Progenitor cell of endocrine pancreas (in vitro differentiated cells): ENCODE results near the gene SPEG. TPM values are rescaled to one million over a fixed set of nuclear protein-coding genes. Genes with fewer than 3 reads are reported as not detected.

ENCODE experiments used
- DNase-seq: peaks from one replicate; pipeline ENCODE4 v3.0.0; 2021; ENCODE audit warnings: low spot score; ENCODE audit not compliant: unreplicated experiment
- H3K27ac Mint-ChIP-seq: 2 replicates; pipeline ENCODE4 v1.8.0; 2021; ENCODE audit warnings: mild to moderate bottlenecking, moderate library complexity, mixed read lengths
- H3K27me3 Mint-ChIP-seq: 2 replicates; pipeline ENCODE4 v1.8.0; 2021; ENCODE audit warnings: mixed read lengths
- H3K36me3 Mint-ChIP-seq: 2 replicates; pipeline ENCODE4 v1.8.0; 2022; ENCODE audit warnings: mixed read lengths; ENCODE audit not compliant: insufficient read depth
- H3K4me1 Mint-ChIP-seq: 2 replicates; pipeline ENCODE4 v1.8.0; 2021; ENCODE audit warnings: low read depth, mixed read lengths
- H3K4me3 Mint-ChIP-seq: 2 replicates; pipeline ENCODE4 v1.8.0; 2021; ENCODE audit warnings: low read depth, mild to moderate bottlenecking, moderate library complexity, mixed read lengths
- H3K9me3 Mint-ChIP-seq: 2 replicates; pipeline ENCODE4 v1.8.0; 2021; ENCODE audit warnings: low read depth, mixed read lengths
- CTCF ChIP-seq: fragments of 200-600 bp; sonication (generic); IDR thresholded peaks from one replicate; pipeline ENCODE4 v1.5.0; 2021; ENCODE audit warnings: antibody characterized with exemption, mild to moderate bottlenecking; ENCODE audit not compliant: unreplicated experiment
- total RNA-seq: library from RNA; stranded (reverse); gene quantifications from 2 replicates; pipeline ENCODE4 v1.2.1, GENCODE V29; 2021

Gene SPEG
- total RNA-seq, 1 donor from 2014 or later, result 15.1 TPM

DNA sequence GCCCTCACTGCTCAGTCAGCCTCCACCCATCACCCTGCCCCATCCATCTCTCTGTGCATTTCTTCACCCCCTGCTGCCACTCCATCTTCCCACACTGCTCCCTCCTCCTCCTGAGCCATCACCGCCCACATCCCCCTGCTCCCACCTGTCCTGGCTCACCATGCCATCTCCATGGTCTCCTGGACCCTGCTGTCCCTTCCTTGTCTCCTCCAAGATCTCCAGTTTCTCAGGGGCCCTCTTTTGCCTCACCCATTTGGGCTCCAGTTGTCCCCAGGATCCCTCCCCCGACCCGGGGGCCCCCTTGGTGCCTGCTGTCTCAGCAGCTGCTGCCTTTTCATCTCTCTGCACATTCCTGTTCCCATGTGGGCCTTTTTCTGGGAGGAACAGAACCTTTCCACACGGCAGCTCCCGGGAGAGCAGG is 10.6 kb downstream of the SPEG start:
- Mint-ChIP-seq H3K36me3 (peaks cover 1% of the 10 kb centered on the region), H3K4me3 (no peak overlapping the region), H3K27ac (no peak overlapping the region), H3K4me1 (peaks cover 10% of the 10 kb centered on the region), H3K9me3 (no peaks in the 10 kb centered on the region), H3K27me3 (peaks cover 67% of the 10 kb centered on the region)
- no peak for TF ChIP-seq CTCF
- no peak for DNase-seq

DNA sequence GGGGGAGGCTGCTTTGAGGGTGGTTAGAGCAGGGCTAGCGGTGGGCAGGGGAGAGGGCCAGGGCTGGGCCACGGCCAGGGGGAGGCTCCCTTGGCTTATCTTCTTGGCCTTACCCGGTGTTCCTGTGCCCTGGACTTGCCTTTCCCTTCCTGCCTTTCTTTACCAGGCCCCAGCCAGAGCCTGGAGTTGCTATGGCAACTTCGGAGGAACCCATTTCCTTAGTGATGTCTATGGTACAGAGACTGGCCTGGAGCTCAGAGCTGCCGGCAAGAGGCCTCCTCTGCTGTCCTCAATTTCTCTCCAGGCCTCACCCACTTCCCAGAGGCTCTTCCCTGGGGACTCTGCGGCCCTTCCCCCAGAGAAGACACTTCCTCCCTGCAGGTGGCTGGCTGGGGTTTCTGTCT is 11.5 kb downstream of the SPEG start:
- no peak overlapping the region for H3K4me3 Mint-ChIP-seq
- no peak for DNase-seq
- no peaks in the 10 kb centered on the region for H3K9me3 Mint-ChIP-seq
- peaks cover 7% of the 10 kb centered on the region for H3K4me1 Mint-ChIP-seq
- H3K27ac Mint-ChIP-seq, result no peak overlapping the region
- H3K36me3 Mint-ChIP-seq, result peaks cover 1% of the 10 kb centered on the region
- peaks cover 69% of the 10 kb centered on the region for H3K27me3 Mint-ChIP-seq
- TF ChIP-seq CTCF, result no peak

- H3K27me3 Mint-ChIP-seq, result peaks cover 69% of the 10 kb centered on the region
- DNase-seq, result no peak
- no peak overlapping the region for H3K27ac Mint-ChIP-seq
- no peak overlapping the region for H3K4me3 Mint-ChIP-seq
- peaks cover 2% of the 10 kb centered on the region for H3K4me1 Mint-ChIP-seq
- no peak for TF ChIP-seq CTCF
- H3K9me3 Mint-ChIP-seq, result no peaks in the 10 kb centered on the region
- peaks cover 1% of the 10 kb centered on the region for H3K36me3 Mint-ChIP-seq
Measured at GRCh38 chr2:219446689-219447088, 12.0 kb downstream of the SPEG start.

GRCh38 chr2:219447242-219448098 is 12.8 kb downstream of the SPEG start:
- no peak for TF ChIP-seq CTCF
- peaks cover 2% of the 10 kb centered on the region for H3K4me1 Mint-ChIP-seq
- H3K9me3 Mint-ChIP-seq, result no peaks in the 10 kb centered on the region
- peaks cover 1% of the 10 kb centered on the region for H3K36me3 Mint-ChIP-seq
- H3K4me3 Mint-ChIP-seq, result no peak overlapping the region
- H3K27ac Mint-ChIP-seq, result no peak overlapping the region
- H3K27me3 Mint-ChIP-seq, result peaks cover 75% of the 10 kb centered on the region
- no peak for DNase-seq

GRCh38 chr2:219448099-219448775 is 13.6 kb downstream of the SPEG start:
- peaks cover 75% of the 10 kb centered on the region for H3K27me3 Mint-ChIP-seq
- H3K36me3 Mint-ChIP-seq, result peaks cover 1% of the 10 kb centered on the region
- H3K27ac Mint-ChIP-seq, result no peak overlapping the region
- no peaks in the 10 kb centered on the region for H3K4me1 Mint-ChIP-seq
- no peak for TF ChIP-seq CTCF
- DNase-seq, result no peak
- no peak overlapping the region for H3K4me3 Mint-ChIP-seq
- H3K9me3 Mint-ChIP-seq, result no peaks in the 10 kb centered on the region
